Stimulated activated CD8-positive, alpha-beta memory T cell treated with anti-CD3 and anti-CD28 coated beads, Interleukin-4, amount 100 ng/mL, for 1 hour (primary cell): ENCODE measurements around the gene IDUA.

Experiments
- DNase-seq, 2 donors: peaks; one replicate each; pipeline ENCODE4 v3.0.0-alpha.2; 2020; ENCODE audit warnings: low read depth in 2 of 2, low spot score in 1 of 2

IDUA gene

DNA sequence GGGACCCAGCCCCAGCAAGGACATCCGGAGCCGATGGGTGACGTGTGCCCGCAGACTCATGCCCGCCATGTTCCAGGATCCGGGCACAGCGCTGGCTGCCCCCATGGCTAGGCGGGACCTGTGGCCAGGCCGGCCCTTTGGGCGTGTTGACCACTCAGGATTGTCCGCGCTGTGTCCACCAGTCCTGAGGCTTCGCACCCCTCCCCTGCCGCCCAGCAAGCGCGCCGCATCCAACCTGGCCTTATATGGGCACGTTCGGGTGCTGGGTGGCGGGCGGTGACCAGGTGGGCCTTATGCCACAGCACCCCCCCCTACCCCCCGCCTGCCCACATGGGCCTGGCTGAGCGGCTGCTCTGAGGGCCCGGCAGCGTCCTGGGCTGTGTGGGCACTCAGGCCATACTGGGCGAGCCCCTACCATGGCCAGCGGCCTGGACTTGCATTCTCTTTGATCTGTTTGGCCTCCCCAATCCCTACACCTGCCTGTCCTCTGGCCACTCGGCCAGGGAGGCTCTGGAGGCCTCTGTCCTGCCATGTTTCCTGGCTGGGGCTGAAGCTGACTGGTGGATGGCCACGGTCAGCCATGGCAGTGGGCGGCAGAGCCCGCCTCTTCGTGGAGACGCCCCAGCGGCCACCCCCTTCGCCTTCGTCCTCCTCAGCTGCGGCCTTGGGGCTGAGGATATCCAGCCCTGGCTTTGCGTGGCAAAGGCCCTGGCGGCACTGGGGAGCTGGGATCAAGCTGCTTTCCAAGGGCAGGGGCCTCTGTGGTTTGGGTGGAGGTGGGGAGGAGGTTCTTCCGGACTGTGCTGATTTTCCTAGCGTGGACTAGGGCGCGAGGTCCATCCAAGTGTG is 26.6 kb downstream of the IDUA start:
- no peak for DNase-seq

DNA sequence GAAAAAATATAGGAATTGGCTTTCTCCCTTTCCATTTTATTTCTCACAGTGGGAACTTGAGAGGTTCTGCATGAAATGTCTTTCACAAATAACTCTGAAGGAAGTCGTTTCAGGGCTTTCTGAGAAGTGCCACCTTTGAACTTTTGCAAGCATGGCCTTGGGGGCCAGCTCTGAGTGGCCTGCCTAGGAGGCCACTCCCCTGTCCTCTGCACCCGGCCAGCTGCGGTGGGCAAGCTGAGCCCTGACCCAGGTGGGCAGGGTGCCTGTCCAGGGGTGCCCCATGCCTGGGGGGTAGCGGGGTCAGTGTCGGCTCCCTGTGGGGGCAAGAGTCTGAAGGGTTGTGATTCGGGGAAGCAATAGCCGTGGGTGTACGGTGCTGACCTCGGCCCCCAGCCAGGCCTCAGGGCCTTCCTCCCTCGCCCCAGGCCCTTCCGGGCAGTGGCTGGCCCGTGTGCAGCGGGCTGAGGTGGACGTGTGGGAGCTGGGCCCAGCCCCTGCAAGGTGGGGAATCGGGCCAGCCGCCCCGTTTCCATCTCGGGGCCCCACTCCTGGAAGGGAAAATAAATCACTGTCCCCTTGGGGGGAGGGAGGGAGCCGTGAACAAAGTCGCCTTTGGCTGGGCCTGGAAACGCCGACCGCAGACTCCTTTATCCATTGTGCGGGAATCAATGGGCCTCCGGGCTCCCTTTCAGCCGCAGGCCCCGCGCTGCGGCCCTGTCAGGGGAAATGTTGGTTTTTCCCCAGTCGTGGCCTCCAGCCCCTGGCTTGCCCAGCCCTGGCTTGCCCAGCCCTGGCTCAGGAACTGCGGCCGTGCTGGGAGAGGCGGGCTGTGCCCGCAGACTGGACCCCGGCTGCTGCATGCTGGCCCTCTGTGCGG is 27.7 kb downstream of the IDUA start:
- DNase-seq = no peak

DNA sequence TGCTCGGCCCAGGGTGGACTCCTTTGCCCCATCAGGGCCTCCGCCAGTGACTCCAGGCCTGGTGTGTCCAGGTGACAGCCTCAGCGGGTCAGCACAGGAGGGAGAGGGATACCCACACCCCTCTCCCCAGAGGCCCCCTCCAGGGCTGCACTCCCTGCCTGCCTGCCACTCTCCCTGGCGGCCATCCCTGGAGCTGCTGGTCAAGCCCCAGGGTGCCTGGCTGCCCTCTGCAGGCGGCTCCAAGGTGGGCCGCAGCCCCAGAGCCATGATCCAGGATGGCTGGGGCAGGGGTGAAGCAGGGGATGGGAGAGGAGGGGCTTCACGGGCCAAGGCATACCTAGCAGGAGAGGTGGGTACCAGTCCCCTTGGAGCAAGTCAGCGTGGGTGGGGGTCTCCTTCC is 28.3 kb downstream of the IDUA start:
- no peak for DNase-seq

DNA sequence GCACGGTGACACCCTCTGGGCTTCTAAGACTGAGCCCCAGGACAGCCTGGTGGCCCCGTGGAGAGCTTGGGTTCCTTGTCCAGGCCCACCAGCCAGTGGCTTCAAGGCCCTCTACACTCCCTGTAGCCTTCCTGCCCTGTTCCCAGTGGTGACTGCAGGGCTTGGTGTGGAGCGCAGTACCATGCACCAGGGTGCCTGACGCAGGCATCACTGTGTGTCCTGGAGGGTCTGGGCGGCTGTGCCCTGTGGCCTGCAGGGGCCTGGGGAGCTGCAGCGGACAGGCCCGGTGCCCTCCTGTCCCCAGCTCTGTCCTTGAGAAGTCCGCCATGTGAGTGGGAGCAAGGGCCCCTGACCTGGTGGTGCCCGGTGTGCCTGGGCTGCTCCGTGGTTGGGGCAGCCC is 28.9 kb downstream of the IDUA start:
- DNase-seq = no peak

DNA sequence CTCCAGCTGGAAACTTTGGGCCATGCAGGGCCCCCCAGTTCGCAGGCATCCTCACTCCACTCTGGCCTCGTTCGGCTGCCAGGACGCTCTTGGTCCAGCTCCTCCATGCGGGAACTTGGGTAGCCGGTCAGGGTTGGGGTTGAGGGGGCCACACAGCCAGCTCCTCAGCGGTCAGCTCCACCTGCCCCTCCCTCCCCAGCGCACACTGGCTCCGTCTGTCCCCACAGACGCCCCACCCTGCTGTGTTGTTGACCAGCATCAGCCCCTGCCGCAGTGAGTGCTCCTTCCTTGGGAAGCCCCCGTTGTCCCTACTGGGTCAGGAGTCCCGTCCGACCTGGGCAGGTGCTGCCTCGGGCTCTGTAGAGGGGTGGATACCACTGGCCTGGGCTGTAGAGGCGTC is 30.4 kb downstream of the IDUA start:
- no peak for DNase-seq

DNA sequence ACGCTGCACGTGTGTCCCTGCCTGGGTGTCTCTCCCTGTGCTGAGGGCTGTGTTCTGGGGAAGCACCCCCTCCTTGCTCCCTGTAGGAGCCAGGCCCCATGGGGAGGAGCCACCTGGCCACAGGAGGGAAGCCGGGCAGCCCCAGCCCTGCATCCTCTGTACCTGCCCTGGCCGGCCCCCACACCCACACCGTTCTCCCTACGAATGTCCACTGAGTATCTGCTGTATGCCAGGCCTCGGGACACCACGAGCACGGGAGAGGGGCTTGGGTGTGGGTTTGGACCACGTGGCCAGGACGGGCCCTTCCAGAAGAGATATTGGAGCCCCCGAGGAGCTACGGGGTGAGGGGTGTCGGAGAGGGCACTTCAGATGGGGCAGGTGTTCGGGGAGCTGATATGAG is 30.9 kb downstream of the IDUA start:
- no peak for DNase-seq

DNA sequence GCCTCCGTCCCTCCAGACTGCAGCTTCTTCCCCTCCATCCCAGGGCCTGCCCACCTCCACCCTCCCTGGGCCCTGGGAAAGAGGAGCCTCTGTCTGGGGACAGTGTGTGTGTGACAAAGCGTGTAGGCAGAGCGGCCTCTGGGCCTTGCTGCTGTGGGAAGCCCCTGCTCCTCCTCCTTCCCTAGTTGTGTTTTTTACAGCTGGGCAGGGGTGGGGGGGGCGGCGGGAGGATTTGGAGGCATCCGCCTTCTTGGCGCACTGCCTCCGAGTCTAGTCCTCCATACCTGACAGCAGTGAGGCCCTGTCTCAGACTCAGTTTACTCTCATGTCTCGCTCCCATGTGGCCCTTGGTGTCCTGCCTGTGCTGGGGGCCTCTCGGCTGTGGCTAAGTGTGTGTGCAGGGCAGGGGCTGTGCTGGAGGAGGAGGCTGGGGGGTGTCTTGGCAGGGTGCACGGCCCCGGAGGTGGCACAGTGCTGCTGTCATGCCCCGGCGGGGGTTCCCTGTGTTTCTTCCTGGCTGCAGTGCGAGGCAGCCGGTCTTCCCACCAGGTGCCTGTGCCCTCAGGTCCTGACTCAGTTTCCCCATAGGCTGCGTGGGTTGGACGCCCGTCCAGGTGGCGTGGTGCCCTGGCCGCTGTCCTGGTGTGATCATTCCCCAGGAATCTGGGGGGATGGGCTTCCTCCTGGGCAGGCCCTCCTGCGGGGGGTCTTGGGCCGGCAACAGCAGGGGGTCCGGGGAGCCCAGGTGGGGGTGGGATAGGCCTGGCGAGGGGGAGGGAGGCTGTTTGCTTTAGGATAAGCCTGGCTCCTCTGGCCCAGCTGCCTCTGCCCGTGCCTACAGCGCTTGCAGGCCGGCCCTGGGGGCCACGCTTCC is 31.5 kb downstream of the IDUA start:
- no peak for DNase-seq

DNA sequence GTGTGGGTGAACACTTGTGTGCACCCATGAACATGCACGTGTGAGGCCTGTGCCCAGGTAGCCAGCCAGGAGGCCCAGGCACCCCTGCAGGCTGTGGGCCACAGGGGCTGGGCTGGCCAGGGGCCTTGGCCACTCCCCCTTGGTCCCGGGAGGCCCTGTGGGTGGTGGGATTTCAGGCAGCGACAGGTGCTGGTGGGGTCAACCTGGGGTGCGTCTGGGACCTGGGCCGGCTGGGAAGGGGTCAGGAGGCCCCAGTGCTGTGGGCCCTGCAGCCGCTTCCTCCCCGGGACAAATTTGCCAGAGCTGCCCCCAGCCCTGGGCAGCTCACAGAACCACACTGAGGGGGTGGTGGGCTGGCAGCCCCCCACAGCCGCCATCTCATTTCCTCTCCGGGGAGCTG is 32.5 kb downstream of the IDUA start:
- no peak for DNase-seq

DNA sequence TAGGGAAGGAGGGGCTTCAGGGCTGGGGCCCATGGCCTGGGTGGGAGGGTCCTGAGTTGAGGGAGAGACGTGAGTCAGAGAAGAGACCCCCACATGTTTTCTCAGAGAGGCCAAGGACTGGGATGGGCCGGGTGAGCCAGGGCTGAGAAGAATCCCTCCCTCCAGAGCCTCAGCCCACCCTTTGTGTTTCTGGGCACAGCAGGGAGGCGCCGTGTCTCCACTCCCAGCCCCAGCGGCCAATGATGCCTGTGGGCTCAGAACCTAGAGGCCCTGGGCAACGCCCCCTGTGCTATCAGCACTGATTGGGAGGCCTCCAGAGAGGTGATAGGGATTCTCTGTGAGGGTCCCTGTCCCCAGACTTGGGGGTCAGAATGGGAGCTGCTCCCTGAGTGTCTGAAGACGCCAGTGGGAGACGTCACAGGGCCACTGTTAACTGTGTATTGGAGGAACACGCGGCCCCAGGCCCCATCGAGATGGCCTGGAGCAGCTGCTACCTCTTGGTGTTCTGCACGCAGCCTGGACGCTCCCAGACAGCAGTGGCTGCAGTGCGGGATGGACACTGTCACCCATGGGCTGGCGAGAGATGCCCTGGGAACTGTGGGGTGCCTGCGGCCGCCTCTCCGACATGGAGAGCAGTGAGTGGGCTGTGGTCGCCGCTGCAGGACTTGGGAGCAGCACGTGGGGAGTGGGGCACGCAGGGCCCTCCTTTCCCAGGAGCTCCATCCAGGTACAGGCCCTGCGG is 33.1 kb downstream of the IDUA start:
- no peak for DNase-seq

DNA sequence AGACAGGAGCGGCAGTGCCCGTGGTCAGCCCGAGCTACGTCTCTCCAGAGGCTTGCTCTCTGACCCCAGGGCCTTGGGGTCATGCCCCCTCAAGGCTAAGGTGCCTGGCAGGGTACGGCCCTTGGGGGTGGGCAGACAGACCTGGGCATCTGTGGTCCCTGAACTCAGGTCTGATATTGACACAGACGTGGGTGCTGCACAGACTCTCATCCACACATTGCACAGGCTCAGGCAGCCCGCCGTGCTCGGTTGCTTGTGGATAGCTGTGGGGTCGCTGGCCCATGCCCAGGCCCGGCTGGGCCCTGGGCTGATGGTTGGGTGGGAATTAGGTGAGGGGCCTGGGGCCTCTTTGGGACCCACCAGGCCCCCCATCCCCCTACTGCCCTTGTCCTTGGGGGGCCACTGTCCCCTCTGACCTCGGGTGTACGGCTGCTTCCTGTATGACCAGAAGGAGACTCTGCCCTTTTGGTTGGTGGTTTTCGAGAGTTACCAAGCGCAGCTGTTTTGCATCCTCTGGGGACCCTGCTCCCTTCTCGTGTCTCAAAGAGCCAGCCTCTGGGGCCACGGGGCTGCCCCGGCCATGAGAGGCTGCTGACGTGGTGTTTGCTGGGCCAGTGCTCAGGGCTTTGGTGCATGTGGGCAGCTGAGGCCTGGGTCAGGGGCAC is 34.7 kb downstream of the IDUA start:
- no peak for DNase-seq

DNA sequence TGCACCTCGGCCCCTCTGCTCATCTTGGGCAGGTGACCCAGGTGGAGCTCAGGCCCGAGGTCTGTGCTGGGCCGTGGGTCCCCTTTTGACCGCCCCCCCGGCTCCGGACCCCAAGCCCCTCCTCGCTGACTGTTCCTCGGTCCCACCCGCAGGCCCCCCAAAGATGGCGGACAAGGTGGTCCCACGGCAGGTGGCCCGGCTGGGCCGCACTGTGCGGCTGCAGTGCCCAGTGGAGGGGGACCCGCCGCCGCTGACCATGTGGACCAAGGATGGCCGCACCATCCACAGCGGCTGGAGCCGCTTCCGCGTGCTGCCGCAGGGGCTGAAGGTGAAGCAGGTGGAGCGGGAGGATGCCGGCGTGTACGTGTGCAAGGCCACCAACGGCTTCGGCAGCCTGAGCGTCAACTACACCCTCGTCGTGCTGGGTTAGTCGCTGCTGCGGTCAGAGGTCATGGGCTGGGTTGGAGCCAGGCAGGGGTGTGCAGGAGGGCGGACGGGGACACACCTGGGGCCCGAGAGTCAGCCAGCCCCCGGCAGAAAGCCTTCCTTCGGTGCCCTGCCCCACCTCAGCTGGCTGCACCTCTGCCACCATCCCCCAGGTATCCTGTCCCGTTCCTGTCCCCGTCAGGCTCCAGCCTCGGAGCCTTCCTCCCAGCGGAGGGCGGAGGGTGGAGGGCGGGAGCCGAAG is 35.4 kb downstream of the IDUA start:
- no peak for DNase-seq

DNA sequence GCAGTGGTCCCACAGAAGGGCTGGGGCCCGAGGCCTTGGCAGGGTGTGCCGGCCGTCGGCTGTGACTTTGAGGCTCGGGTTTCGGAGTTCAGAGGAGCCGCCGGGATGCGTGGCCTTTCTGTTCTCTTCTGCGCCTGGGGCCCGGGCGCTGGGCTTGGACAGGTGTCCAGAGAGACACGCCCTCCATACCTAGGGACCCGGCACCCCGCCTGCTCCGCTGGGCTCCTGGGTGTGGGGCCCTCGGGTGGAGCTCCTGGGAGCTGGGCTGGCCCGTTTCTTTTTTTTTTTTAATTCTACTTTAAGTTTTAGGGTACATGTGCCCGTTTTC is 35.9 kb downstream of the IDUA start:
- no peak for DNase-seq

DNA sequence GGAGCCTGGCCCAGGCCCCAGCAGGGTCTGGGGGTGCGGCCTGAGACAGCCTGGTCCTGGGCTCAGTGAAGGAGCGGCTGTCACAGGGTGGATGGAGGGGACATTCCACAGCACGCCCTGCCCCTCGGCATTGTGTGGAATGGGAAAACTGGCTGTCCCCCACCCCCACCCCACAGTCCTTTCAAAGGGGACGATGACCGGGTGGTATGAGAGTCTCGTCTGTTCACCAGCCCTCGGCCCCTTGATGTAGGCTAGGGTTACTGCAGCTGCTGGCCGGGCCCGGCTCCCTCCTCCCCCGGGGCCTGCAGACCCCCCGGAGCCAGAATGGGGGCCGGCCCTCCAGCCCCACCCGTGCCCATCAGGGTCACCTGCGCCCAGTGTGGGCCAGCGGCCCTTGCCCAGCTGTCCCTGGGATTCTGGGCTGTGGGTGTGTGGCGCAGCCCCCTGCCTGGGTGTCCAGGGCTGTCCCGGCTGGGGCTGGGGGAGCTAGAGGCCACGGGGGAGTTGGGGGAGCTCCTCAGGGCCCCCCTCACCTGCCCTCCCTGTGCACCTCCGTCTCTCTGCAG is 36.3 kb downstream of the IDUA start:
- DNase-seq = no peak

DNA sequence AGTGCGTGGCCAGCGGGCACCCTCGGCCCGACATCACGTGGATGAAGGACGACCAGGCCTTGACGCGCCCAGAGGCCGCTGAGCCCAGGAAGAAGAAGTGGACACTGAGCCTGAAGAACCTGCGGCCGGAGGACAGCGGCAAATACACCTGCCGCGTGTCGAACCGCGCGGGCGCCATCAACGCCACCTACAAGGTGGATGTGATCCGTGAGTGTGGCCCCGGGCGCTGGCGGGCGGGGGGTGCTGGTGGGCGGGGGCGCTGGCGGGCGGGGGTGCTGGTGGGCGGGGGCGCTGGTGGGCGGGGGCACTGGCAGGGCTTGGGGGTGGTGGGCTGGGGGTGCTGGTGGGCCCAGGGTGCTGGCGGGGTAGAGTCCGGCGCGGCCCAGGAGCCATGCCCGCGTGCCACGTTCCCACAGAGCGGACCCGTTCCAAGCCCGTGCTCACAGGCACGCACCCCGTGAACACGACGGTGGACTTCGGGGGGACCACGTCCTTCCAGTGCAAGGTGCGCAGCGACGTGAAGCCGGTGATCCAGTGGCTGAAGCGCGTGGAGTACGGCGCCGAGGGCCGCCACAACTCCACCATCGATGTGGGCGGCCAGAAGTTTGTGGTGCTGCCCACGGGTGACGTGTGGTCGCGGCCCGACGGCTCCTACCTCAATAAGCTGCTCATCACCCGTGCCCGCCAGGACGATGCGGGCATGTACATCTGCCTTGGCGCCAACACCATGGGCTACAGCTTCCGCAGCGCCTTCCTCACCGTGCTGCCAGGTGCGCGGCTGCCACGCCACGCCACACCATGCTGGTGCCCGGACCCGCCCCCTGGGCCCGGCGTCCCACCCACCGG is 37.3 kb downstream of the IDUA start:
- no peak for DNase-seq

DNA sequence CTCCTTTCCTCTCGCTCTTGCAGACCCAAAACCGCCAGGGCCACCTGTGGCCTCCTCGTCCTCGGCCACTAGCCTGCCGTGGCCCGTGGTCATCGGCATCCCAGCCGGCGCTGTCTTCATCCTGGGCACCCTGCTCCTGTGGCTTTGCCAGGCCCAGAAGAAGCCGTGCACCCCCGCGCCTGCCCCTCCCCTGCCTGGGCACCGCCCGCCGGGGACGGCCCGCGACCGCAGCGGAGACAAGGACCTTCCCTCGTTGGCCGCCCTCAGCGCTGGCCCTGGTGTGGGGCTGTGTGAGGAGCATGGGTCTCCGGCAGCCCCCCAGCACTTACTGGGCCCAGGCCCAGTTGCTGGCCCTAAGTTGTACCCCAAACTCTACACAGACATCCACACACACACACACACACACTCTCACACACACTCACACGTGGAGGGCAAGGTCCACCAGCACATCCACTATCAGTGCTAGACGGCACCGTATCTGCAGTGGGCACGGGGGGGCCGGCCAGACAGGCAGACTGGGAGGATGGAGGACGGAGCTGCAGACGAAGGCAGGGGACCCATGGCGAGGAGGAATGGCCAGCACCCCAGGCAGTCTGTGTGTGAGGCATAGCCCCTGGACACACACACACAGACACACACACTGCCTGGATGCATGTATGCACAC is 38.2 kb downstream of the IDUA start:
- DNase-seq = no peak

DNA sequence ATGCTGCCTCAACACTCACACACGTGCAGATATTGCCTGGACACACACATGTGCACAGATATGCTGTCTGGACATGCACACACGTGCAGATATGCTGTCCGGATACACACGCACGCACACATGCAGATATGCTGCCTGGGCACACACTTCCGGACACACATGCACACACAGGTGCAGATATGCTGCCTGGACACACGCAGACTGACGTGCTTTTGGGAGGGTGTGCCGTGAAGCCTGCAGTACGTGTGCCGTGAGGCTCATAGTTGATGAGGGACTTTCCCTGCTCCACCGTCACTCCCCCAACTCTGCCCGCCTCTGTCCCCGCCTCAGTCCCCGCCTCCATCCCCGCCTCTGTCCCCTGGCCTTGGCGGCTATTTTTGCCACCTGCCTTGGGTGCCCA is 39.3 kb downstream of the IDUA start:
- DNase-seq = no peak

DNA sequence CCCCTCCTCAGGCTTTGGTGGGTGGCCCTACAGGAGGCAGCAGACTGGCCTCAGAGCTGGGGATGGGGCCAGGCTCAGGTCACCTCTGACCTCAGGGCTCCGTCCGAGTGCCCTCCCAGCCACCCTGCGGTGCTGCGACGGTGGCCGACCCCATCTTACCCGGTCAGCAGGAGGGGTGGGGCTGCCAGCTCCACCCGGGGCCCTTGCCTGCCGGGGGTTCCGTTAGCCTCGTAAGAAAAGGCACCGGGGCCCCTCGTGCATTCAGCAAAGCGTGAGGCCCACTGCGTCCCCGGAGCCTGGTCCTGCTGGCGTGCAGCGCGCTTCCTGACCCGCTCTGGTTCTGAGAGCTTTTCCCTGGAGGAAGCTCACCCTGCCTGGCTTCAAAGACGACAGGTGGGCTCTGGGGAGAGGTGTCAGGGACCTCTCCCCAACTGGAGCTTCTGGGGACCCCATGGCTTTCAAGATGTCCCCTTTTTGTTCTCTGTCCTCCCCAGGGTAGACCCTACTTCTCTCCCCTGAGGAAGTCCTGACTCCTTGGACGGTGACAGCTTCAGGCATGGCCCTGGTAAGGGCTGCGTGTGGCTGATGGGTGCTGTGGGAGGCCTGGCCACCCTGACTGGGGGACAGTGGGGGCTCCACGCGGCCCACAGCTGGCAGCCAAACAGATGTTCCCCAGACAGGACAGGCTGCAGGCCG is 40.5 kb downstream of the IDUA start:
- DNase-seq = no peak

DNA sequence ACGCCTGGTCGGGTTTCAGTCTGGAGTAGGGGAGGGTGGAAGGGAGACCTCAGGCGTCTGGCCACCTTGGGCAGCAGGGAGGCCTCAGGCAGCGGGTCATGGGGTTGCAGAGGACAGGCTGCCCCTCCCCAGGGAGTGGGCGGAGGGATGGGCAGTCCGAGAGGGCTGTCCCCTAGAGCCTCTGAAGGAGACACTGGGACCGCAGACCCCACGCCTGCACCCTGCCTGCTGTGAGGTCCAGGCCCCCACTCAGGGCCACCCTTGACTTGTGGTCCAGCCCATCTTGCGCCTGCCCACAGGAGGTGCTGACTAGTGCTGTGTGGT is 41.0 kb downstream of the IDUA start:
- DNase-seq = no peak
